ENCODE measurements around the gene ATP12A.

ATP12A gene

GRCh38 chr13:24716011-24716410 is 35.8 kb downstream of the ATP12A start:
- TF ChIP-seq, protein P1, sequence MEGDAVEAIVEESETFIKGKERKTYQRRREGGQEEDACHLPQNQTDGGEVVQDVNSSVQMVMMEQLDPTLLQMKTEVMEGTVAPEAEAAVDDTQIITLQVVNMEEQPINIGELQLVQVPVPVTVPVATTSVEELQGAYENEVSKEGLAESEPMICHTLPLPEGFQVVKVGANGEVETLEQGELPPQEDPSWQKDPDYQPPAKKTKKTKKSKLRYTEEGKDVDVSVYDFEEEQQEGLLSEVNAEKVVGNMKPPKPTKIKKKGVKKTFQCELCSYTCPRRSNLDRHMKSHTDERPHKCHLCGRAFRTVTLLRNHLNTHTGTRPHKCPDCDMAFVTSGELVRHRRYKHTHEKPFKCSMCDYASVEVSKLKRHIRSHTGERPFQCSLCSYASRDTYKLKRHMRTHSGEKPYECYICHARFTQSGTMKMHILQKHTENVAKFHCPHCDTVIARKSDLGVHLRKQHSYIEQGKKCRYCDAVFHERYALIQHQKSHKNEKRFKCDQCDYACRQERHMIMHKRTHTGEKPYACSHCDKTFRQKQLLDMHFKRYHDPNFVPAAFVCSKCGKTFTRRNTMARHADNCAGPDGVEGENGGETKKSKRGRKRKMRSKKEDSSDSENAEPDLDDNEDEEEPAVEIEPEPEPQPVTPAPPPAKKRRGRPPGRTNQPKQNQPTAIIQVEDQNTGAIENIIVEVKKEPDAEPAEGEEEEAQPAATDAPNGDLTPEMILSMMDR (conservative IDR thresholded peaks at IDR 0.05; ENCODE audit: low read depth, low read length), result no peak
- no peak for DNase-seq (ENCODE audit: low read depth)
- no peak overlapping the region for H3K4me3 ChIP-seq (ENCODE audit: low read length)

GRCh38 chr13:24716446-24716845 is 36.2 kb downstream of the ATP12A start:
- H3K4me3 ChIP-seq (ENCODE audit: low read length), result no peak overlapping the region
- no peak for DNase-seq (ENCODE audit: low read depth)
- TF ChIP-seq, protein P1 (conservative IDR thresholded peaks at IDR 0.05; ENCODE audit: low read depth, low read length), result no peak

DNA sequence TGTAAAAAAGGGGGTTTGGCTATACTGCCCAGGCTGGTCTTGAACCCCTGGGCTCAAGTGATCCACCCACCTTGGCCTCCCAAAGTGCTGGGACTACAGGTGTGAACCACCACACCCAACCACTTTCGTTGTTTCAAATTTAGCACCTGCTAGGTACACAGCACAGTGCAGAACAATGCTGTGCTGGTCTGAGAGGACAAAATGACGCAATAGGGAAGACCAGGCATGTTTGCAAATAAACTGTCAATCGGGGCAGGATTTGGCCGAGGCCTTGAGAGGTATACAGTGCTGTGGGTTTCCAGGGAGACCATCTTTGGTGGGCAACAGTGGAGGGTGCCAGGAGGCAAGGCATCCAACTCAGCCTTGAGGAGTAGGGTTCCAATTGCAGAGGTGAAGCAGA is 37.0 kb downstream of the ATP12A start:
- TF ChIP-seq, protein P1 (conservative IDR thresholded peaks at IDR 0.05; ENCODE audit: low read depth, low read length), result no peak
- no peak for DNase-seq (ENCODE audit: low read depth)
- no peak overlapping the region for H3K4me3 ChIP-seq (ENCODE audit: low read length)

GRCh38 chr13:24718192-24718965 is 38.2 kb downstream of the ATP12A start:
- TF ChIP-seq, protein P1 (conservative IDR thresholded peaks at IDR 0.05; ENCODE audit: low read depth, low read length), result no peak
- H3K4me3 ChIP-seq (ENCODE audit: low read length), result no peak overlapping the region
- no peak for DNase-seq (ENCODE audit: low read depth)

- DNase-seq (ENCODE audit: low read depth), result no peak
- TF ChIP-seq, protein P1 (conservative IDR thresholded peaks at IDR 0.05; ENCODE audit: low read depth, low read length), result no peak
- H3K4me3 ChIP-seq (ENCODE audit: low read length), result no peak overlapping the region
Observed at GRCh38 chr13:24719139-24719538, 38.9 kb downstream of the ATP12A start.

DNA sequence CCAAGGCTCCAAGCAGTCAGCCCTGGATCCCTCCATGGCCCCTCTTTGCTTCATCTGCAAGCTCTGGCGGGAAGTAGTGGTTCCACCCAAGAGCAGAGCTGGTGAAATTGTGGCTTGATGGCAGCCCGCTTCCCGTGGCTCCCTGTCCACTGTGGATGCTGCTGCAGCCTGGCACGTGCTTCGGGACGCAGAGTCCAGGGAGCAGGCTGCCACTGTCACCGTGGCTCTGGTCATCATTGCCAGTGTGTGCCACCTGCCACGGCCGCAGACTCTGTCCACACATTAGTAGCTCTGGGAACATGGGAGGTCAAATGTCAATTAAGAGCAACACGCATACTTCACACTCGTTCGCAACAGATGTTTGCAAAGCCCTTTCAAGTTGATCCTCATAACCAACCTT is 43.0 kb downstream of the ATP12A start:
- TF ChIP-seq, protein P1 (conservative IDR thresholded peaks at IDR 0.05; ENCODE audit: low read depth, low read length), result no peak
- no peak overlapping the region for H3K4me3 ChIP-seq (ENCODE audit: low read length)
- DNase-seq (ENCODE audit: low read depth), result no peak

- H3K4me3 ChIP-seq (ENCODE audit: low read length), result no peak overlapping the region
- TF ChIP-seq, protein P1 (conservative IDR thresholded peaks at IDR 0.05; ENCODE audit: low read depth, low read length), result no peak
- no peak for DNase-seq (ENCODE audit: low read depth)
Observed at GRCh38 chr13:24724714-24725113, 44.5 kb downstream of the ATP12A start.

Measured in retinal pigment epithelial cell (primary cell).